ENCODE results near the gene SEPTIN5. TPM values are rescaled to one million over a fixed set of nuclear protein-coding genes. Genes with fewer than 3 reads are reported as not detected.

Gene SEPTIN5
- total and polyA plus RNA-seq, 2 experiments from 2014 or later, result 4.3 to 17.2 TPM

DNA sequence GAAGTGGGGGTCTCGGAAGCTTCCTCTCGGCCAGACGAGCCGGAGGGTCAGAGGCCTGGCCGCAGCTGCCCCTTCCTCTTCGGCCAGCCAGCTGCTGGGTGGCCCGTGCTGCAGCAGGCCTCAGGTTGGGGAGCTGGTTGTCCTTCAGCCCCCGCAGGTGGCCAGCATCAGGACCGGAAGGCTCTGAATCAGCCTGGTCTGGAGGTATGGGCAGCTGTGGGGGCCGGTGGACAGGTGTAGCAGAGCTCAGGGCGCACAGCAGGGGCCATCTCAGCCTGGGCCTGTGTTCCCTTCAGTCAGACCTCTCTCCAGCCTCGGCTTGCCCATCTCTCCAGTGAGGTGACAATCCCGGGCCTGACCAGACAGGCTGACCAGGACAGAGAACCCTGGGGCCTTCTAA lies 32.4 kb downstream of the SEPTIN5 start (continued):
- TF ChIP-seq, protein P1, sequence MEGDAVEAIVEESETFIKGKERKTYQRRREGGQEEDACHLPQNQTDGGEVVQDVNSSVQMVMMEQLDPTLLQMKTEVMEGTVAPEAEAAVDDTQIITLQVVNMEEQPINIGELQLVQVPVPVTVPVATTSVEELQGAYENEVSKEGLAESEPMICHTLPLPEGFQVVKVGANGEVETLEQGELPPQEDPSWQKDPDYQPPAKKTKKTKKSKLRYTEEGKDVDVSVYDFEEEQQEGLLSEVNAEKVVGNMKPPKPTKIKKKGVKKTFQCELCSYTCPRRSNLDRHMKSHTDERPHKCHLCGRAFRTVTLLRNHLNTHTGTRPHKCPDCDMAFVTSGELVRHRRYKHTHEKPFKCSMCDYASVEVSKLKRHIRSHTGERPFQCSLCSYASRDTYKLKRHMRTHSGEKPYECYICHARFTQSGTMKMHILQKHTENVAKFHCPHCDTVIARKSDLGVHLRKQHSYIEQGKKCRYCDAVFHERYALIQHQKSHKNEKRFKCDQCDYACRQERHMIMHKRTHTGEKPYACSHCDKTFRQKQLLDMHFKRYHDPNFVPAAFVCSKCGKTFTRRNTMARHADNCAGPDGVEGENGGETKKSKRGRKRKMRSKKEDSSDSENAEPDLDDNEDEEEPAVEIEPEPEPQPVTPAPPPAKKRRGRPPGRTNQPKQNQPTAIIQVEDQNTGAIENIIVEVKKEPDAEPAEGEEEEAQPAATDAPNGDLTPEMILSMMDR (conservative IDR thresholded peaks at IDR 0.05; ENCODE audit: low read depth in 2 of 2), result no peak

GRCh38 chr22:19747551-19747950 lies 33.2 kb downstream of the SEPTIN5 start:
- Histone ChIP-seq H3F3A (replicated peaks; ENCODE audit: low read depth) (no peaks in the 10 kb centered on the region), H4K20me1 (replicated peaks; ENCODE audit: insufficient read depth) (no peaks in the 10 kb centered on the region), H3K36me3 (ENCODE audit: insufficient read depth) (no peaks in the 10 kb centered on the region), H3K4me3 (no peak overlapping the region), H3K9me2 (ENCODE audit: insufficient read depth) (no peaks in the 10 kb centered on the region), H3K27me3 (ENCODE audit: insufficient read depth) (peaks cover 4% of the 10 kb centered on the region; the same call in 1 of the 2 replicates), H3K4me2 (no peak overlapping the region), H3K27ac (ENCODE audit: low read depth) (no peak overlapping the region), H3K4me1 (ENCODE audit: insufficient read depth) (no peaks in the 10 kb centered on the region), H2AFZ (no peak overlapping the region), H3K79me2 (replicated peaks; ENCODE audit: insufficient read depth) (no peaks in the 10 kb centered on the region)
- no peaks in the 10 kb centered on the region for H3K36me3 Mint-ChIP-seq (ENCODE audit: low read depth)
- peaks cover 11% of the 10 kb centered on the region for H3K4me1 Mint-ChIP-seq
- H3K27me3 Mint-ChIP-seq (ENCODE audit: insufficient read depth, low read depth, poor library complexity), result peaks cover 20% of the 10 kb centered on the region
- DNase-seq (ENCODE audit: low spot score) (no peak), ATAC-seq (no peak)
- no peak overlapping the region for H3K27ac Mint-ChIP-seq
- no peak overlapping the region for H3K4me3 Mint-ChIP-seq
- no peaks in the 10 kb centered on the region for H3K9me3 Mint-ChIP-seq
- TF ChIP-seq, protein P2, sequence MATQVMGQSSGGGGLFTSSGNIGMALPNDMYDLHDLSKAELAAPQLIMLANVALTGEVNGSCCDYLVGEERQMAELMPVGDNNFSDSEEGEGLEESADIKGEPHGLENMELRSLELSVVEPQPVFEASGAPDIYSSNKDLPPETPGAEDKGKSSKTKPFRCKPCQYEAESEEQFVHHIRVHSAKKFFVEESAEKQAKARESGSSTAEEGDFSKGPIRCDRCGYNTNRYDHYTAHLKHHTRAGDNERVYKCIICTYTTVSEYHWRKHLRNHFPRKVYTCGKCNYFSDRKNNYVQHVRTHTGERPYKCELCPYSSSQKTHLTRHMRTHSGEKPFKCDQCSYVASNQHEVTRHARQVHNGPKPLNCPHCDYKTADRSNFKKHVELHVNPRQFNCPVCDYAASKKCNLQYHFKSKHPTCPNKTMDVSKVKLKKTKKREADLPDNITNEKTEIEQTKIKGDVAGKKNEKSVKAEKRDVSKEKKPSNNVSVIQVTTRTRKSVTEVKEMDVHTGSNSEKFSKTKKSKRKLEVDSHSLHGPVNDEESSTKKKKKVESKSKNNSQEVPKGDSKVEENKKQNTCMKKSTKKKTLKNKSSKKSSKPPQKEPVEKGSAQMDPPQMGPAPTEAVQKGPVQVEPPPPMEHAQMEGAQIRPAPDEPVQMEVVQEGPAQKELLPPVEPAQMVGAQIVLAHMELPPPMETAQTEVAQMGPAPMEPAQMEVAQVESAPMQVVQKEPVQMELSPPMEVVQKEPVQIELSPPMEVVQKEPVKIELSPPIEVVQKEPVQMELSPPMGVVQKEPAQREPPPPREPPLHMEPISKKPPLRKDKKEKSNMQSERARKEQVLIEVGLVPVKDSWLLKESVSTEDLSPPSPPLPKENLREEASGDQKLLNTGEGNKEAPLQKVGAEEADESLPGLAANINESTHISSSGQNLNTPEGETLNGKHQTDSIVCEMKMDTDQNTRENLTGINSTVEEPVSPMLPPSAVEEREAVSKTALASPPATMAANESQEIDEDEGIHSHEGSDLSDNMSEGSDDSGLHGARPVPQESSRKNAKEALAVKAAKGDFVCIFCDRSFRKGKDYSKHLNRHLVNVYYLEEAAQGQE (IDR thresholded peaks at IDR 0.05; ENCODE audit: unreplicated experiment), result no peak
- no peak for TF ChIP-seq EZH2 (IDR thresholded peaks at IDR 0.05; ENCODE audit: low read depth, unreplicated experiment)
- TF ChIP-seq POLR2AphosphoS5 (IDR thresholded peaks at IDR 0.05; ENCODE audit: low read depth), result no peak
- TF ChIP-seq, protein P3, sequence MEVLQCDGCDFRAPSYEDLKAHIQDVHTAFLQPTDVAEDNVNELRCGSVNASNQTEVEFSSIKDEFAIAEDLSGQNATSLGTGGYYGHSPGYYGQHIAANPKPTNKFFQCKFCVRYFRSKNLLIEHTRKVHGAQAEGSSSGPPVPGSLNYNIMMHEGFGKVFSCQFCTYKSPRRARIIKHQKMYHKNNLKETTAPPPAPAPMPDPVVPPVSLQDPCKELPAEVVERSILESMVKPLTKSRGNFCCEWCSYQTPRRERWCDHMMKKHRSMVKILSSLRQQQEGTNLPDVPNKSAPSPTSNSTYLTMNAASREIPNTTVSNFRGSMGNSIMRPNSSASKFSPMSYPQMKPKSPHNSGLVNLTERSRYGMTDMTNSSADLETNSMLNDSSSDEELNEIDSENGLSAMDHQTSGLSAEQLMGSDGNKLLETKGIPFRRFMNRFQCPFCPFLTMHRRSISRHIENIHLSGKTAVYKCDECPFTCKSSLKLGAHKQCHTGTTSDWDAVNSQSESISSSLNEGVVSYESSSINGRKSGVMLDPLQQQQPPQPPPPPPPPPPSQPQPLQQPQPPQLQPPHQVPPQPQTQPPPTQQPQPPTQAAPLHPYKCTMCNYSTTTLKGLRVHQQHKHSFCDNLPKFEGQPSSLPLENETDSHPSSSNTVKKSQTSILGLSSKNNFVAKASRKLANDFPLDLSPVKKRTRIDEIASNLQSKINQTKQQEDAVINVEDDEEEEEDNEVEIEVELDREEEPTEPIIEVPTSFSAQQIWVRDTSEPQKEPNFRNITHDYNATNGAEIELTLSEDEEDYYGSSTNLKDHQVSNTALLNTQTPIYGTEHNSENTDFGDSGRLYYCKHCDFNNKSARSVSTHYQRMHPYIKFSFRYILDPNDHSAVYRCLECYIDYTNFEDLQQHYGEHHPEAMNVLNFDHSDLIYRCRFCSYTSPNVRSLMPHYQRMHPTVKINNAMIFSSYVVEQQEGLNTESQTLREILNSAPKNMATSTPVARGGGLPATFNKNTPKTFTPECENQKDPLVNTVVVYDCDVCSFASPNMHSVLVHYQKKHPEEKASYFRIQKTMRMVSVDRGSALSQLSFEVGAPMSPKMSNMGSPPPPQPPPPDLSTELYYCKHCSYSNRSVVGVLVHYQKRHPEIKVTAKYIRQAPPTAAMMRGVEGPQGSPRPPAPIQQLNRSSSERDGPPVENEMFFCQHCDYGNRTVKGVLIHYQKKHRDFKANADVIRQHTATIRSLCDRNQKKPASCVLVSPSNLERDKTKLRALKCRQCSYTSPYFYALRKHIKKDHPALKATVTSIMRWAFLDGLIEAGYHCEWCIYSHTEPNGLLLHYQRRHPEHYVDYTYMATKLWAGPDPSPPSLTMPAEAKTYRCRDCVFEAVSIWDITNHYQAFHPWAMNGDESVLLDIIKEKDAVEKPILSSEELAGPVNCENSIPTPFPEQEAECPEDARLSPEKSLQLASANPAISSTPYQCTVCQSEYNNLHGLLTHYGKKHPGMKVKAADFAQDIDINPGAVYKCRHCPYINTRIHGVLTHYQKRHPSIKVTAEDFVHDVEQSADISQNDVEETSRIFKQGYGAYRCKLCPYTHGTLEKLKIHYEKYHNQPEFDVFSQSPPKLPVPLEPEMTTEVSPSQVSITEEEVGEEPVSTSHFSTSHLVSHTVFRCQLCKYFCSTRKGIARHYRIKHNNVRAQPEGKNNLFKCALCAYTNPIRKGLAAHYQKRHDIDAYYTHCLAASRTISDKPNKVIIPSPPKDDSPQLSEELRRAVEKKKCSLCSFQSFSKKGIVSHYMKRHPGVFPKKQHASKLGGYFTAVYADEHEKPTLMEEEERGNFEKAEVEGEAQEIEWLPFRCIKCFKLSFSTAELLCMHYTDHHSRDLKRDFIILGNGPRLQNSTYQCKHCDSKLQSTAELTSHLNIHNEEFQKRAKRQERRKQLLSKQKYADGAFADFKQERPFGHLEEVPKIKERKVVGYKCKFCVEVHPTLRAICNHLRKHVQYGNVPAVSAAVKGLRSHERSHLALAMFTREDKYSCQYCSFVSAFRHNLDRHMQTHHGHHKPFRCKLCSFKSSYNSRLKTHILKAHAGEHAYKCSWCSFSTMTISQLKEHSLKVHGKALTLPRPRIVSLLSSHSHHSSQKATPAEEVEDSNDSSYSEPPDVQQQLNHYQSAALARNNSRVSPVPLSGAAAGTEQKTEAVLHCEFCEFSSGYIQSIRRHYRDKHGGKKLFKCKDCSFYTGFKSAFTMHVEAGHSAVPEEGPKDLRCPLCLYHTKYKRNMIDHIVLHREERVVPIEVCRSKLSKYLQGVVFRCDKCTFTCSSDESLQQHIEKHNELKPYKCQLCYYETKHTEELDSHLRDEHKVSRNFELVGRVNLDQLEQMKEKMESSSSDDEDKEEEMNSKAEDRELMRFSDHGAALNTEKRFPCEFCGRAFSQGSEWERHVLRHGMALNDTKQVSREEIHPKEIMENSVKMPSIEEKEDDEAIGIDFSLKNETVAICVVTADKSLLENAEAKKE (CRISPR knock-in tag; IDR thresholded peaks at IDR 0.05), result no peak
- no peak for TF ChIP-seq NANOG (IDR thresholded peaks at IDR 0.05; ENCODE audit: borderline replicate concordance)
- TF ChIP-seq ZNF114 (CRISPR knock-in tag; IDR thresholded peaks at IDR 0.05), result no peak
- no peak for TF ChIP-seq STAT1 (IDR thresholded peaks at IDR 0.05; ENCODE audit: unreplicated experiment)
- TF ChIP-seq, protein P4, sequence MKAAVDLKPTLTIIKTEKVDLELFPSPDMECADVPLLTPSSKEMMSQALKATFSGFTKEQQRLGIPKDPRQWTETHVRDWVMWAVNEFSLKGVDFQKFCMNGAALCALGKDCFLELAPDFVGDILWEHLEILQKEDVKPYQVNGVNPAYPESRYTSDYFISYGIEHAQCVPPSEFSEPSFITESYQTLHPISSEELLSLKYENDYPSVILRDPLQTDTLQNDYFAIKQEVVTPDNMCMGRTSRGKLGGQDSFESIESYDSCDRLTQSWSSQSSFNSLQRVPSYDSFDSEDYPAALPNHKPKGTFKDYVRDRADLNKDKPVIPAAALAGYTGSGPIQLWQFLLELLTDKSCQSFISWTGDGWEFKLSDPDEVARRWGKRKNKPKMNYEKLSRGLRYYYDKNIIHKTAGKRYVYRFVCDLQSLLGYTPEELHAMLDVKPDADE (IDR thresholded peaks at IDR 0.05), result no peak
- TF ChIP-seq JUNB (IDR thresholded peaks at IDR 0.05; ENCODE audit: unreplicated experiment), result no peak
- TF ChIP-seq, protein P1 (conservative IDR thresholded peaks at IDR 0.05; ENCODE audit: low read depth in 2 of 2), result no peak
- no peak for TF ChIP-seq CREB1 (CRISPR knock-in tag; IDR thresholded peaks at IDR 0.05; ENCODE audit: low read depth)
